Liver (tissue), 9 donors: ENCODE data around the gene FSD2. TPM values are rescaled to one million over a fixed set of nuclear protein-coding genes. Genes with fewer than 3 reads are reported as not detected.

Experiments
- DNase-seq: peaks from one replicate; pipeline ENCODE4 v3.0.0-alpha.2; 2017; ENCODE audit warnings: low spot score
- H3K27ac ChIP-seq, 2 donors: one replicate each; pipeline ENCODE4 v1.7.0; 2013; ENCODE audit warnings: inconsistent platforms in 2 of 2, low read length in 2 of 2, control low read depth in 1 of 2, low read depth in 1 of 2, mild to moderate bottlenecking in 1 of 2
- H3K27me3 ChIP-seq, 4 donors: one replicate each; pipeline versions ENCODE4 v1.6.1 to v1.7.0; 2013; ENCODE audit warnings: low read length in 3 of 4, inconsistent platforms in 1 of 4, mild to moderate bottlenecking in 1 of 4, moderate library complexity in 1 of 4; ENCODE audit not compliant: control insufficient read depth in 4 of 4, insufficient read depth in 4 of 4
- H3K36me3 ChIP-seq, 4 donors: one replicate each; pipeline versions ENCODE4 v1.6.1 to v1.7.0; 2013; ENCODE audit warnings: low read length in 3 of 4, mild to moderate bottlenecking in 3 of 4, low read depth in 1 of 4, moderate library complexity in 1 of 4; ENCODE audit not compliant: control insufficient read depth in 4 of 4, insufficient read depth in 3 of 4
- H3K4me1 ChIP-seq, 4 donors: one replicate each; pipeline versions ENCODE4 v1.6.1 to v1.7.0; 2013; ENCODE audit warnings: low read length in 3 of 4, mild to moderate bottlenecking in 3 of 4, moderate library complexity in 1 of 4; ENCODE audit not compliant: control insufficient read depth in 4 of 4, insufficient read depth in 4 of 4
- H3K4me3 ChIP-seq, 3 donors: one replicate each; pipeline versions ENCODE4 v1.6.1 to v1.7.0; 2013; ENCODE audit warnings: low read length in 3 of 3, control low read depth in 1 of 3, low read depth in 1 of 3, mild to moderate bottlenecking in 1 of 3
- H3K9ac ChIP-seq, 2 donors: one replicate each; pipeline ENCODE4 v1.7.0; 2013; ENCODE audit warnings: low read length in 2 of 2, mild to moderate bottlenecking in 2 of 2, moderate library complexity in 2 of 2, control low read depth in 1 of 2, low read depth in 1 of 2
- H3K9me3 ChIP-seq, 4 donors: one replicate each; pipeline versions ENCODE4 v1.6.1 to v1.7.0; 2013; ENCODE audit warnings: low read length in 3 of 4; ENCODE audit not compliant: control insufficient read depth in 4 of 4
- ATF3 ChIP-seq: IDR thresholded peaks from 2 replicates; pipeline ENCODE4 v1.6.1; 2016; ENCODE audit warnings: antibody characterized with exemption
- EGR1 ChIP-seq, 2 donors: IDR thresholded peaks; 2 replicates each; pipeline ENCODE4 v1.6.1; 2016 to 2018; ENCODE audit warnings: antibody characterized with exemption in 2 of 2, low read depth in 2 of 2
- FOXA1 ChIP-seq: IDR thresholded peaks from 2 replicates; pipeline ENCODE4 v1.6.1; 2016; ENCODE audit warnings: antibody characterized with exemption
- FOXA2 ChIP-seq: IDR thresholded peaks from 2 replicates; pipeline ENCODE4 v1.6.1; 2016; ENCODE audit warnings: antibody characterized with exemption
- GABPA ChIP-seq, 2 donors: IDR thresholded peaks in 1 of 2; conservative IDR thresholded peaks in 1 of 2; 2 replicates each; pipeline ENCODE4 v1.6.1; 2016; ENCODE audit warnings: antibody characterized with exemption in 2 of 2, mild to moderate bottlenecking in 1 of 2, moderate library complexity in 1 of 2
- HNF4A ChIP-seq, 2 donors: conservative IDR thresholded peaks; 2 replicates each; pipeline ENCODE4 v1.6.1; 2016; ENCODE audit warnings: antibody characterized with exemption in 2 of 2, mild to moderate bottlenecking in 2 of 2
- HNF4G ChIP-seq: IDR thresholded peaks from 2 replicates; pipeline ENCODE4 v1.6.1; 2016; ENCODE audit warnings: antibody characterized with exemption
- JUND ChIP-seq, 2 donors: IDR thresholded peaks; 2 replicates each; pipeline ENCODE4 v1.6.1; 2016; ENCODE audit warnings: antibody characterized with exemption in 2 of 2
- MAX ChIP-seq: IDR thresholded peaks from 2 replicates; pipeline ENCODE4 v1.6.1; 2016; ENCODE audit warnings: antibody characterized with exemption
- RAD21 ChIP-seq, 2 donors: IDR thresholded peaks; 2 replicates each; pipeline ENCODE4 v1.6.1; 2016; ENCODE audit warnings: antibody characterized with exemption in 2 of 2, mild to moderate bottlenecking in 2 of 2
- REST ChIP-seq: IDR thresholded peaks from 2 replicates; pipeline ENCODE4 v1.6.1; 2016; ENCODE audit warnings: antibody characterized with exemption, mild to moderate bottlenecking
- RXRA ChIP-seq, 2 donors: IDR thresholded peaks; 2 replicates each; pipeline ENCODE4 v1.6.1; 2017 to 2018; ENCODE audit warnings: antibody characterized with exemption in 2 of 2, mild to moderate bottlenecking in 1 of 2
- SP1 ChIP-seq: IDR thresholded peaks from 2 replicates; pipeline ENCODE4 v1.6.1; 2018; ENCODE audit warnings: antibody characterized with exemption, mild to moderate bottlenecking
- TAF1 ChIP-seq: conservative IDR thresholded peaks from 2 replicates; pipeline ENCODE4 v1.6.1; 2016; ENCODE audit warnings: antibody characterized with exemption, mild to moderate bottlenecking
- YY1 ChIP-seq: IDR thresholded peaks from 2 replicates; pipeline ENCODE4 v1.6.1; 2016; ENCODE audit warnings: antibody characterized with exemption, mild to moderate bottlenecking
- ZBTB33 ChIP-seq: IDR thresholded peaks from 2 replicates; pipeline ENCODE4 v1.6.1; 2016; ENCODE audit warnings: antibody characterized with exemption
- WGBS: extraction: QIAGEN DNeasy Blood & Tissue Kit; methylation state at CpG from one replicate; pipeline ENCODE4 v1.1.7; 2013; 5-methylcytosine and 5-hydroxymethylcytosine counted together
- polyA plus RNA-seq, 2 donors: library from polyadenylated mRNA; stranded (reverse) in 1 of 2; unstranded in 1 of 2; fragments of 200-250 nt in 1 of 2; fragments of >200 nt in 1 of 2; fragmentation: Nextera tagmentation in 1 of 2; extraction: Ambion mirVana in 1 of 2; gene quantifications; one replicate each; pipeline versions ENCODE4 v1.2.1 to v1.2.3, GENCODE V29; 2013 to 2015
- total RNA-seq, 2 donors: library from RNA; depleted of rRNA; stranded (reverse); fragments of >200 nt; gene quantifications; one replicate each; pipeline ENCODE4 v1.2.3, GENCODE V29; 2014
- donor health status: healthy.
- donor health status: healthy.
- donor health status: healthy.
- donor health status: healthy.
- donor health status: healthy.

Gene FSD2
- total and polyA plus RNA-seq, 4 donors: under 0.01 to 0.10 (median 0.05) TPM; not detected in 1

GRCh38 chr15:82829234-82829633 is 23.4 kb upstream of the FSD2 start:
- Histone ChIP-seq H3K9ac (no peak overlapping the region), H3K27ac (no peak overlapping the region), H3K9me3 (no peaks in the 10 kb centered on the region), H3K4me3 (no peak overlapping the region), H3K27me3 (no peaks in the 10 kb centered on the region), H3K4me1 (peaks cover 2 to 38% (median 31%) of the 10 kb centered on the region in 4 donors), H3K36me3 (peaks cover 12 to 50% (median 39%) of the 10 kb centered on the region in 4 donors)
- 98% methylated on average over 4 of the region's 4 CpGs for WGBS
- TF ChIP-seq SP1: no peak
- no peak for TF ChIP-seq HNF4G
- TF ChIP-seq GABPA (IDR thresholded peaks at IDR 0.05 in 1 of 2, conservative IDR thresholded peaks at IDR 0.05 in 1 of 2): no peak
- no peak for TF ChIP-seq REST
- TF ChIP-seq HNF4A (conservative IDR thresholded peaks at IDR 0.05): no peak
- TF ChIP-seq EGR1 (IDR thresholded peaks at IDR 0.05; ENCODE audit: low read depth in 2 of 2): no peak
- no peak for DNase-seq

DNA sequence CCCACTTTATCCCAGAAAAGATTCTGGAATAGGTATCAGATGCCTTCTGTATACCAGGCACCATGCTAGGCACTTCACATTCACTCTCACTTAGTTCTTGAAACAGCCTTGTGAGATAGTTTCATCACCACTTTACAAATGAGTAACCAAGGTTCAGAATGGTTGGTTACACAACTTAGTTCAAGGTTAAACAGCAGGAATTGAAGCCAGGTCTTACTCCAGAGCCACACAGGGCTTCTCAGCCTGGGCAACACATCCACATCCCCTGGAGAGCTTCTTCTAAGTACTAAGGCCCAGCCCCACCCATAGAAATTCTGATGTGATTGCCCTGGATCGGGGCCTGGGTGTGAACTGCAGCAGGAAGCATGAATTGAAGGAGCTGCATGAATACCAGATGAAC is 22.2 kb upstream of the FSD2 start:
- no peaks in the 10 kb centered on the region for H3K9me3 ChIP-seq
- WGBS: 69% methylated on average over 1 of the region's 1 CpG
- H3K36me3 ChIP-seq: peaks cover 15 to 46% (median 39%) of the 10 kb centered on the region in 4 donors
- no peak overlapping the region for H3K9ac ChIP-seq
- no peaks in the 10 kb centered on the region for H3K27me3 ChIP-seq
- H3K4me1 ChIP-seq: peaks cover 2 to 38% (median 31%) of the 10 kb centered on the region in 4 donors
- DNase-seq: no peak
- H3K4me3 ChIP-seq: no peak overlapping the region
- peak overlapping the region; percentile 5 to 49 for H3K27ac ChIP-seq
- TF ChIP-seq FOXA2 (peak; percentile 37), ZBTB33 (peak; percentile 56), YY1 (peak; percentile 44), HNF4A (conservative IDR thresholded peaks at IDR 0.05) (peak; percentile 79 to 82), TAF1 (no peak), SP1 (peak; percentile 32), ATF3 (peak; percentile 88), JUND (IDR thresholded peaks at IDR 0.05) (peak; percentile 64 to 71), HNF4G (peak; percentile 36), RXRA (IDR thresholded peaks at IDR 0.05) (peak; percentile 69 to 76), RAD21 (IDR thresholded peaks at IDR 0.05) (peak; percentile 20 to 41), FOXA1 (no peak), MAX (no peak)
